ENCODE results near the gene RPL27.

- TF ChIP-seq CTCF (IDR thresholded peaks at IDR 0.05) (no peak), POLR2A (IDR thresholded peaks at IDR 0.05) (no peak)
Observed at GRCh38 chr17:43044024-43044423, 45.8 kb downstream of the RPL27 start.
